ENCODE results near the gene EMC6.

Gene EMC6

DNA sequence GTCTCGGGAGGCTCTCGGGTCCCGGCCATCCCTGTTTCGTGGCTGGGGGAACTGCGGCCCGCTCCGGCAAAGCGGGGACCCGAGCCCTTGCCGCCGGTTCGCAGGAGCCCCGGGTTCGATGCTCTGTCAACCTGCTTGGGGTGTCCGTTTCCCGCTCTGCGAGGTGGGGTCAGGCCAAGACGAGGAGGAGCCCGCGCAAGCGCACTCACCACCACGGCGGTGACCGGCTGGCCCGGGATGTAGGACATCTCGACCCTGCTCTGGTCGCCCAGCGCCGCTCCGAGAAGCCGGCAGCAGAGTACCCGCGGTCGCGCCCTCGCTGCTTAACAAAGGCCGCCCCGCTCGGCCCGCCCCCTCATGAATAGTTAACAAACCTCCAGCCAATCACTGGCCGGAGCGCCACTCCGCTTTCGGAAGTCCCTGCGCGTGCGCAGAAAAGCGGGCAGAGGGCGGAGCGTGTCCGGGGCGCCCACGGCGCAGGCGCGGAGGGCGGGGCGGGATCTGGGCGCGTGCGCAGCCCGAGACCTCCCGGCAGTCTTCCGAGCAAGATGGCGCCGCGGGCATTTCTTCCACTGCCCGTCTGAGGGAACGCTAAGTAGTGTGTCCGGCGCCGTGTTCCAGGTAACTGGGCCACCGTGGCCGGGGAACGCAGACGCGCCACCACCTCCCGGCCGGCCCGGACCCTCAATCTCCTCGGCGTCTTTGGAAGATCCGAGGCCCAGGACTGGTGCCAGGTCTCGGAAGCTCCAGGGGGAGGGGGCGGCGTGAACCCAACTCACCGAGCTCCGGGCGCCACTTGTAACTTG is at the start of gene EMC6, which contains the start of gene TAX1BP3:
EMC6 (plus strand) TSS at position 534 of the 806 bp plus-strand sequence. CDS start 335 bp downstream, outside the sequence.
TAX1BP3 (minus strand) TSS at position 300 of the 806 bp plus-strand sequence; CDS start at position 248, 52 bp downstream.
- peak; percentile 100 for DNase-seq (ENCODE audit: low spot score)

DNA sequence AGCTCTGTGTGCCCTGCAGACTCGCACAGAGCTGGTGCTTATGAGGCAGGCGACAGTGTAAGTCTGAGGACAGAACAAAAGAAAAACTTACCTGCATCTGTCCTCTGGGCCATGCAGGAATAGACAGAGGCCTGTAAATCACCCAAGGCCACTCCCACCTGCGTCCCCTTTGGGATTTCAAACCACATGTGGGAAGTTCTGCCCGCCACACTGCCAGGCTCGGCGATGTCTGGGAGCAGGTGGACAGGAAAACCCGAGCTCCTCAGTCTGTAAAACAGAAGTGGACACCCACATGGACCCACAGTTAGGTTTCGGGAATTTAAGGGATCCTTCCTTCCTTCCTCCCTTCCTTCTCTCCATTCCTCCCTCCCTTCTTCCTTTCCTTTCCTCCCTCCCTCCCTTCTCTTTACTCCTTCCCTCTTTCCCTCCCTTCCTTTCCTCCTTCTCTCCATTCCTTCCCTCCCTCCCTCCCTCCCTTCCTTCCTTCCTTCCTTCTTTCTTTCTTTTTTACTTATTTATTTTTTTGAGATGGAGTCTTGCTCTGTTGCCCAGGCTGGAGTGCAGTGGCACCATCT is 47.4 kb upstream of the EMC6 start:
- DNase-seq (ENCODE audit: low spot score): no peak

DNA sequence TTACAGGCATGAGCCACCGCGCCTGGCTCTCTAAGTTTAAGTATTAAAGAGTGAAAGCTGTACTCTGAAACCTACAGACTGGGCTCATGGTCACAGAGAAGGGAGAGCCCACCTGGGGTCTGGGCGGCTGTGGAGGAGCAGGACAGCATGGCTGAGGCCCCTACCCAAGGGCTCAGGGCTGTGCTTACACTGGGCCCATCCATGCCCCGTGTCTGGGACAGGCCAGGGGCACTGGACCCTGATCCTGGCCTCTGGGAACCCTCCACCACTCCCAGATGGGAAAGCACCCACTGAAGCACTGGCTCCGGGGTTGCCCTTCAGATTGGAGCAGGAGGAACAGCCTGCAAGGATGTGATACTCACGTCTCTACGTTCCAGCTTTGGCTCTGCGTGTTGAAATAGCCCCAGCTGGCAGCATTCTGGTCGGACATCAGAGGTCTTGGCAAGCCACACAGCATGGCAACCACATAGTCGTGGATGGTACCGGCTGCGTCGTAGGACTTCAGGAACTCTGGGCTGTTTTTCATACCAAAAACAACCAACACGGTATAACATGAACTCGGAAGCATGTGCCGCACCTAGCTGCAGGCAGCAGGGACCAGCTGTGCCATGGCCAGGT is 45.5 kb upstream of the EMC6 start:
- no peak for DNase-seq (ENCODE audit: low spot score)

DNA sequence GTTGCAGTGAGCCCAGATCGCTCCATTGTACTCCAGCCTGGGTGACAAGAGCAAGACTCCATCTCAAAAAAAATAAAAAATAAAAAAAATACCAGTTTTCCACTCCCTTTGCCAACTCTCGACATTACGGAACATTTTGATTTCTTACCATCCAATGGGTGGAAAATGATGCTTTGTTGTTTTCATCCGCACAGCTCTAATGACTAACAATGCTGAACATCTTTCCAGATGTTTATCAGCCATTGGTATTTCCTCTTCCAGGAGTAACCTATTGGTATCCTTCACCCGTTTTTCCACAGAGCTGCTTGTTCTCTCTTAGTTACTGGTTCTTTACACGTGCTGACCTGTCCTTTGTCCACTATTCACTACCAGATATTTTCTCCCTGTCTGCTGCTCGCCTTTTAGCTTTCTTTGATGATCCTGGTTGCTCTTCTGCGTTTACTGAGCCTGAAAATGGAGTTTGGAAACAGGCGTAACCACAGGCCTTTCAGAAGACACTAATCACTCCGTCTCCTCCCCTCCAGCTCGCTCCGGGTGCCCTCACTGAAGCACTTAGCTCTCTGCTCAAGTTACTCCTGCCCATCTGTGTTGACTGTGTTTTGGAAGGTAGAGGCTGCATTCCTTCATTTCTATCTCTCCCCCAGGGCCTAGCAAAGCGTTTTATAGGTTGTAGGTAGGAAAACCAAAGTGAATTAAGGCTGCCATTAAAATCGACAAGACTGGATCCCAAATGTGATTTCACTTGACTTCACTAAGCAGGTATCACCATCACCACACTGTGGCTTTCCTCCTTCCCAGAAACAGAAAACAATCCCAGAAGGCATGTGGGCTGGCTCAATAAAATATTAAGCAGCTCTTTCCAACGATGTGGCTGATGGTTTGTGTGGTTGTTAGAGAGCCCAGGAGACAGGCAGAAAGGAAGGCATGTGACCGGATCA is 41.5 kb upstream of the EMC6 start:
- DNase-seq (ENCODE audit: low spot score): no peak

DNA sequence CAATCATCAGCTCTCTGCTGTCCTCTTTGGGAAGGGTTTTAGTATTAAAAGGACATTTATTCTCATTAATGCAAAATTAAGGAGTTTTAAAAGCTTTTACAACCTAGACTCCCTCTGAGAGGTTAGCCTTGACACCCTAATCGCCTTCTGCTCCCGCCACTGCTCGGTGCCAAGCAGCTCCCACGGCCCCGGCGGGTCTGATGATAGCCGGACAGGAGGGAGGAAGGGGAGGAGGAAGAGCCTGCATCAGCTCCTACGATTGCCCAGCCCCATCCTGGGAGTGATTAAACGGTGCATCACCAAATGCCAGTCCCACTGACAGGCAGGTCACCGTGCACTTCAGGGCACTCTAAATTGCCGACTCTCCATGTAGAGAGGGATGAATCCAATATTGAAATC is 40.8 kb upstream of the EMC6 start:
- no peak for DNase-seq (ENCODE audit: low spot score)

DNA sequence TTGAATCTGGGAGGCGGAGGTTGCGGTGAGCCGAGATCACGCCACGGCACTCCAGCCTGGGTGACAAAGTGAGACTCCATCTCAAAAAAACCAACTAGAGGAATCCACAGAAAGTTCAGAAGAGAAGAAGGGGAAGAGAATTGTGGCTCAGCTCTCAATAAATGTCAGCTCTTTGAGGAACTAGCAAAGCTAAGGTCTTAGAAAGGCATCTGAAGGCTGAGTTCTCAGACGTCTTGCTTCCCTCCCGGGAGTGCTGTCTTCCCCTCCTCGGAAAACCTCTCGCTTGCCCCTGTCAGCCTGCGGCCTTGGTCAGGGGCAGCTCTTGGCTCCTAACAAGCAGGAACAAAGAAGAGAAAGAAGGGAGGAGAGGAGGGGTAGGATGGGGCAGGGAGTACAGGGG is 37.8 kb upstream of the EMC6 start:
- DNase-seq (ENCODE audit: low spot score): no peak

DNA sequence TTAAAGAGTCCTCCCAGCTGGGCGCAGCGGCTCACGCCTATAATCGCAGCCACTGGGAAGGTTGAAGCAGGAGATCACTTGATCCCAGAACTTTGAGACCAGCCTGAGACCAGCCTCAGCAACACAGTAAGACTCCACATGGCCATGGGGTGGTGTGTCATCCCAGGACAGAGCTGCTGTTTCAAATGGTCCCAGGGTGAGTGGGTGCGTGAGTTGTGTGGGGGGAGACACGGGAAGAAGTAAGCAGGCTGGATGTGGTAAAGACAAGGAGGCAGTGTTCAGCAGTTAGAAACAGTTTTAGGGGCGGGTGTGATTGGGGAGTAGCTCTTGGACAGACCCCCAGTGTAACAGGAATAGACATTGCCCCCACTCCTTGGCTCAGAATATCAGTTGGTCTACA is 36.3 kb upstream of the EMC6 start:
- no peak for DNase-seq (ENCODE audit: low spot score)

DNA sequence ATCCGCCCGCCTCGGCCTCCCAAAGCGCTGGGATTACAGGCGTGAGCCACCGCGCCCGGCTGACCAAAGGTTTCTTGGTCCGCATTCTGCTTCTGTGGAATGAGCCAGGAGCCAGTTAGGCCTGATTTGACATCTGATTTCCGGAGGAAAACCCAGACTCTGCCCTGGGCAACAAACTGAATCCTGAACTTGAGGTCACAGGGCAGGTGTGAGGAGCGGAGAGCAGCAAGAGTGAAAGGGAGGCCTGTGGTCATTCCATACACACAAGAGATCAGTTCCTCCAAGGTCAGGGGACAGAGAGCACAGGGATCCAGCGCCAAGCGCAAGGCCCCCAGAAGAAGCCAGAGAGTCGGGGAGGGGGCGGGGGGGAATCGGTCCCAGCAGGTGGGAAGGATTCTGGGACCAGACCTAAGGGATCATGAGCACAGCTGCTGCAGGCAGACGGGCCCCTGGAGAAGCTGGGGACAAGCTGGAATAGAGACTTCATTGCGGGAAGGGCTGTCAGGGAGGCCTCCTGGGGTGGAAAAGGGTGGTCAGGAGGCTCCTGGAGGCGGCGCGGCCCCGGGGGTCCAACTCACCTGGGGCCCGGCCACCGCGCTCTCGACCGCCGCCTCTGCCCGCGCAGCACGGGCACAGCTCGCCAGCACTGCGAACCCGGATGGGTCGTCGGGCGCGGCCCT is 33.0 kb upstream of the EMC6 start:
- DNase-seq (ENCODE audit: low spot score): no peak

DNA sequence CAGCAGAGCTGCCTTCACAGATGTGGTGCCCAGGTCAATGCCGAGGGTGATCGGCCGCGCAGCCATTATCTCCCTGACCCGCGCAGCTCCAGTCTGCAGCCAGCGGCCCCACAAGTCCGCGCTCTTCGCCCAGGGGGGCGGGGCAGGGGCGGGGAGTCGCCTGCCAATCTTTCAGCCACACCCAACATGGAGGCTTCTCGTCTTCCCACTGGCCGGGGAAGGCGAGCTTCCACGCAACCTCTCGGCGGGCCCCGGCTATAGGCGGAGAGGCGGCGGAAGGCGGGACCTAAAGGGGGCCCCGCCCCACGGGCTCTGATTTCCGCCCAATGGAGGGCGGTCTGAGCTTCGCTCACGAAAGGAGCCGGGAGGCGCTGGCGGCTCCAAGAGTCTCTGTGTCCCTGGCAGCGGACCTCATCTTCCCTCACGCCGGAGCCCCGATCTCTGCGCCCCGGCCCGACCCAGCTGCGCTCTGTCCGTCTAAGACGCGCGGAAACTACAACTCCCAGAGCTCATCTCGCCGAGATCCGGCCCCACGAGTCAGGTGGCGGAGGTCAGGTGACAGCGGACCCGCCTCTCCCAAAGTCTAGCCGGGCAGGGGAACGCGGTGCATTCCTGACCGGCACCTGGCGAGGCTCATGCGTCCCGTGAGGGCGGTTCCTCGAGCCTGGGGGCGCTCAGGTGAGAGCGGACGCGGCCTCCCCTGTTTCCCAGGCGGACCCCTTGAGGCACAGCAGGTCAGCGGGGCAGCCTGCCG is 32.3 kb upstream of the EMC6 start, which contains the start of the genes CTNS and SHPK:
CTNS (plus strand) TSS at position 607 of the 754 bp plus-strand sequence. CDS start 3,447 bp downstream, outside the sequence.
SHPK (minus strand) TSS at position 97 of the 754 bp plus-strand sequence; CDS start at position 66, 31 bp downstream.
- peak; percentile 99 for DNase-seq (ENCODE audit: low spot score)

DNA sequence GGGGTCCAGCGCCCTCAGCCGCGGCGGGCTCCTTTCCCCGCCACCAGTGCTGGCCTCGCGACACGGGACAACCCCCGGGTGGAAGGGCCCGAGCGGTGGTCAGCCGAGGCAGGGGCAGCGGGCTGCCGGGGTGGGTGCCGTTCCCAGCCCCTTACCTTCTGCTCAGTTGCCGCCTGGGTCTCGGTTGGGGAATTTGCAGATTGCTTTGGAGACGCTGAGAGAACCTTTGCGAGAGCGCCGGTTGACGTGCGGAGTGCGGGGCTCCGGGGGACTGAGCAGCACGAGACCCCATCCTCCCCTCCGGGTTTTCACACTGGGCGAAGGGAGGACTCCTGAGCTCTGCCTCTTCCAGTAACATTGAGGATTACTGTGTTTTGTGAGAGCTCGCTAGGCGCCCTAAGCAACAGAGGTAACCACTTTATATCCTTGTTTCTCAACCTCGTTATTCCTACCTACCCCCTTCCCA is 31.7 kb upstream of the EMC6 start:
- no peak for DNase-seq (ENCODE audit: low spot score)

DNA sequence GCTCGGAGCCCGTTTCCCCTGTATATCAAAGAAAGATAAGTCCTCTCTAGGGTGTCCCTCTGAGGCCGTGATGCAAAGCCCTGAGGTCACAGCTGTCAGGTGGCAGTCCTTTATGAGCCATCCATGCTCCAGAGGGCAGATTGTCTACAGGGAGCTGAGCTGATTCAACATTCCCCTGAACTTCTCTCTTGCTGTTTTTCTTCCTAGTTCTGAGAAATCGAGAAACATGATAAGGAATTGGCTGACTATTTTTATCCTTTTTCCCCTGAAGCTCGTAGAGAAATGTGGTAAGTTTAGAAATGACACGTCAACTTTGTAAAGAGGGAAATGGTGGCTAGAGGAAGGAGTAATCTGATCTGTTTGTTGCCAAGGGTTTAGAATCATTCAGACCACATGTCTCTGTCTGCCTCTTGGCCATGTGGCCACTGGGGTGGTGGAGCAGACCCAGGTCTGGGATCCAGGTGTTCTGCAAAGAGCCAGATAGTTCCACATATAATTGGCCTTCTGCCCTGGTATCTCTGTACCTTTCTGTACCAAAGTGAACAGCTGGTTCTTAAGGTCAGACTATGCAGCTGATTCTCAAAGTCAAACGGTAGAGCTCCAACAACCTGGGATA is 28.5 kb upstream of the EMC6 start:
- no peak for DNase-seq (ENCODE audit: low spot score)

DNA sequence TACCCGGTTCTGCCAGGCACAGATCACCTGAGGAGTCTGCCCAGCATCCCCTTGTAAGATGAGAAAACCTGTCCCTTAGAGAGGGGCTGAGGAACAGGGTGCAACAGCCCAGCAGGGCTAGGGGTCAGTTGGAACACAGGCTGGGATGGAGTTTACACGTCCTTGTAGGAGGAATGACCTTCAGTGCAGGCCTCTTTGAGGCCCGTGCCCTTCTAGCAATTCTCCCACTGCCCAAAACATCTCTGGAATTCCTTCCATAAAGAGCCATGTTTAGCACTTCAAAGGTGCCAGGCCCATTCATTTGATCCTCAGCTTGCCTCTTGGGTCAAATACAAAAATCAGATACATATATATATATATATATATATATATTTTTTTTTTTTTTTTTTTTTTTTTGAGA is 27.6 kb upstream of the EMC6 start:
- DNase-seq (ENCODE audit: low spot score): no peak

DNA sequence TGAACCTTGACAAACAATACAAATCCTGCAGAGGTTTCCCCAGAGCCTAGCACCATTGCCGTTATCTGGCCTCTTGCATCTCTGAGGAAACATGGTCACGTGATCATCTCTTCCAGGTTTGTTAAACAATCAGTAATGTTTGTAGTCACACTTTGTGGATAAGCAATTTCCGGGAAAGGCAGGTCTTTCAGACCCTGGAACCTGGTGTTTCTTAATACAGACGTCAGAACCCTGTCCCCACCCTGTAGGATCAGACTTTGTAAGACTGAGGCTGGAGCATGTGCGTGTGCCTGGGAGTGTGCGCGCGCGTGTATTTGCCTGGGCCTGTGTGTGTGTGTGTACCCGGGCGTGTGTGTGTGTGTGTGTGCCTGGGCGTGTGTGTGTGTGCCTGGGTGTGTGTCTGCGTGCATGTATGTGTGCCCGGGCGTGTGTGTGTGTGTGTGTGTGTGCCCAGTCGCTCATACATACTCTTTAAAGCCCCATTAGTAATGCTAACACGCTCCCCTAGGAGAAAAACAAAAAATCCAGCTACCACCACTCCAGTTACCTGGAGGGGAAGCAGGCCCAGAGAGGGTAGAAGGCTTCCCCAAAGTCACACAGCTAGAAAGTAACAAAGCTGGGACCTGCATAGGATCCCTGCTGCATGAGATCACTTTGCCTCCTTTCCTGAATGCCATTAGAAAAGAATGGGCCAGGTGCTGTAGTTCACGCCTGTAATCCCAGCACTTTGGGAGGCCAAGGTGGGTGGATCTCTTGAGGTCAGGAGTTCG is 26.7 kb upstream of the EMC6 start:
- no peak for DNase-seq (ENCODE audit: low spot score)

DNA sequence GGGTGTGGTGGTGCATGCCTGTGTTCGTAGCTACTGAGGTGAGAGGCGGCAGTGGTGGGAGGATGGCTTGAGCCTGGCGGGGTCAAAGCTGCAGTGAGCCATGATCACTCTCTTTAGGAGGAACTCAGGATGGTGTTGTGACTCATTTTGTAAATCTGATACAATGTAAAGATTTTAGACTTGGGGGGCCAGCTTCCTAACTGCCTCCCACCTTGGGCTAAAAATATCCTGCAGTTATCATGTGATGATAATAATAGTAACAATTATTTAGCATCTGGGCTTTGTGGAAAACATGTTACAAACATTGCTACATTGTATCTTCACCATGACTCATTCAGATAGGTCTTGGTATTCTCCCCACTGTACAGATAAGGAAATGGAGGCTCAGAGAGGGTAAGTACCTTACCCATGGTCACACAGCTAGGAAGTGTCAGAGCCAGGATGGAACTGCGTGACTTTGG is 24.7 kb upstream of the EMC6 start:
- no peak for DNase-seq (ENCODE audit: low spot score)

DNA sequence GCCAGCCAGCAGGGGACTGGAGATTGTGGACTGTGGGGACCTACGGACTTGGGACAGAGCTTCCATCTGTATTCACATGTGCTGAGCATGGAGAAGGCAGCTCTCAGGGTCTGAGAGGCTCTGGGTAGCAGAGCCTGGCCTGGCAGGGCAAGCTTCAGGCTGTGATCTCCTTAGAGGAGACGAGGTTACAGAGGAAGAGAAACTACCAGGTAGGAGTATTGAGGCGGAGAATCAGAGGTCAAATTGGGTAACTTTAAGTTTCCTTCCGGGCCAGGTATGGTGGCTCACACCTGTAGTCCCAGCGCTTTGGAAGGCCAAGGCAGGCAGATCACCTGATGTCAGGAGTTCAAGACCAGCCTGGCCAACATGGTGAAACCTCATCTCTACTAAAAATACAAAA is 23.3 kb upstream of the EMC6 start:
- no peak for DNase-seq (ENCODE audit: low spot score)

DNA sequence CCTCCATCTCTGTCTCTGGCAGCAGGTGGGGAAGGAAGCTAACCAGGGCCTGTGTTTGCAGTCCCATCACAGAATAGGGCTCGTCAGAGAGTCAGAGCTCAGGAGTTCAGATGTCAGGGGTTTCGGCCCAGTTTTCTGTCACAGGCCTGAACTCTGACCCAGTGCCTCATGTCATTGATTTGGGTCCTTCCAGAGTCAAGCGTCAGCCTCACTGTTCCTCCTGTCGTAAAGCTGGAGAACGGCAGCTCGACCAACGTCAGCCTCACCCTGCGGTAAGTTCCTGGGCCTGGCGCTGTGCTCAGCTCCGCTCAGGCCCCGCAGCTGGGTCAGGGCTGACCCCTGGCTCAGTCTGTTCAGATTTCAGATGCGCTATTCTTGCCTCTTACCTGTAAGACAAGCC is 21.4 kb upstream of the EMC6 start:
- DNase-seq (ENCODE audit: low spot score): no peak

DNA sequence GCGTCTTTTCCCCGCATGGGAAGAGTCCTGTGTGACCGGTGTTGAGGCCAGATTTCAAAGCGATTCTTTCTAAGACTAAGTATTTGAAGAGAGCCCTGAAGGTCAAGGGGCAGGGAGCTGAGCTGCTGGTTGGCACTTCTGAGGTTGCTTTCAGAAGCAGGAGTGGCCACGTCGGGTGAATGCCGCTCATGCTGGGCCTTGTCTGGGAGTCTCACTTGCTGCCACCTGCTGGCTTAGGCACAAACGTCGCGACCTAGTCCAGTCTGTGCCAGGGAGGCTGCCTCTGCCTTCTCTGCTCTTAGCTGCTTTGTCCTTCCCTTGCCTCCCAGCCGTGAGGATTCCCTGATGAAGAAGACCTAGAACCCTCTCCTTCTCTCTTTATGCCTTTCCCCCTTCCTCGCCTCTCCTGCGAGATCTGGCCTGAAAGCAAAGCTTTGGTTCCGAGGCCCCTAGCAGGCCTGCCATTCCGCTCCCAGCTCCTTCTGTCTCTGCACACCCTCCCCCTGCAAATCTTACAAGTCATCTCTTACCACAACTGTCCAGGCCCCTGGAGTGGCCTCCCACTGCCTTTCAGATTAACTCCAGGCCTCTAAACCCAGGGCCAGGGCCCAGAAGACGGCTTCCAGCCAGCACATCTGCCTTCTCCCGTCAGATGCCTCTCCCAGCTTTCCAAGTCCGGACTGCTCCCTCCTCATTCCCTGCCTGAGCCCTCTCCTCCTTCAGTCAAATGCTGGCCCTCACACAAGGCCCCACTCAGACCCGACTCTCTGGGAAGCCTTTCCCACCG is 20.6 kb upstream of the EMC6 start:
- DNase-seq (ENCODE audit: low spot score): peak; percentile 67

DNA sequence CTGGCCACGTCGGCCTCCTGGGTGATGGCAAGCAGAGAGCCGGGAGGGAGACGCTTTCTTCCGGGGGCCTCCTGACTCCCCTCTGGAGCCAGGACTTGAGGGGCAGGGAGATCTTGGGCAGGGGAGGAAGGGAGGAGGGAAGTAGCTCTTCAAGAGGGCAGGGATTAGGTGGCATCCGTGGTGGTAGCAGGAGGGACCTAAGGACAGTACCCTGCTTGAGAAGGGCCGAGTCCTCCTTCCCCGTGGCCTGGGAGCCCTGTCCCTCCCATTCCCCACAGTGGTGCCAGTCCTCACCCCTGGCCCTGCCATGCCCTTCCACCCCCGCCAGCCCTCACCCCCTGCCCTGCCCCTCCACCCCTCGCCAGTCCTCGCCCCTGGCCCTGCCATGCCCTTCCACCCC is 12.8 kb upstream of the EMC6 start:
- no peak for DNase-seq (ENCODE audit: low spot score)
